Measurements from ENCODE around the gene SRP54. TPM values are rescaled to one million over a fixed set of nuclear protein-coding genes. Genes with fewer than 3 reads are reported as not detected.

SRP54 gene
- total RNA-seq, result 111 and 134 TPM in 2 replicates

DNA sequence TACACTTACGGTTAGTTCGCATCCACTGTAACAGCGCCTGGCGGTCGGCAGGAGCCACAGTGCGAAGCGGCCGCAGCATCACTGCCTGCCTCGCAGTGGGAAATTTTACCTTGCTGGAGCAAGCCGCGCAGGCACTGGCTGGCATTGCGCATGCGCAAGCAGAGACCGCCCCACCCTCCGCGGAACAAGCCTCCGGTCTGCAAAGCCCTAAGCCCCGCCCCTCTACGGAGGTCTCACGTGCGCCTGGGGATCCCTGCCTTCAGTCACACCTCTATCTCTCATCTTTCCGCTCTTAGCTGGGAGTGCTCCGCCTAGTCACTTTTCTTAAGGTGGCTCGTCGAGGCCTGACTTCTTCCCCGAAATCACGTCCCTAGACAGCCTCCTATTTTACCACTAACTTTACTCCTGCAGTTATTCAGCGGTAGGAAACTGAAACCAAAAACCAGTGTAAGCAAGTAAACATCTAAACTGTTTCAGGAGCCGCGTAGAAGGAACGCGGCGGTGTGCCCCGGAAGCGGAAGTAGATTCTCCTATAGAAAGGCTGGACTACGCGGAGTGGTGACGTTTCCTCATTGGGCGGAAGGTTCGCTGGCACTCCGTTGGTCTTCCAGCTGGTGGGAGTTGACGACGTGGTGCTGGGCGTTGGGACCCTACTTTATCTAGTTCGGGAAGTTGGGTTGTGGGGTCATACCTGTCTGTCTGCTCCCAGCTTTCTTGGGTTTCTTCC is at the start of gene SRP54:
Gene SRP54, plus strand, starts transcription at position 572 of the 727 bp plus-strand sequence. CDS start 13,718 bp downstream, outside the sequence.

GRCh38 chr14:35046048-35046750 is 63.4 kb downstream of the SRP54 start, which contains the start of gene FAM177A1:
FAM177A1 (plus strand) TSS chr14:35046272; CDS start chr14:35046464, 192 bp downstream.

Other genes starting within 250 kb of the SRP54 start
- gene BAZ1A, start 107.6 kb upstream of the SRP54 start, total RNA-seq, result 23.8 and 50.3 TPM in 2 replicates
- 53.7 and 70.6 TPM in 2 replicates for gene FAM177A1, start 63.3 kb downstream of the SRP54 start, total RNA-seq
- gene PPP2R3C, start 139.0 kb downstream of the SRP54 start, total RNA-seq, result 31.9 and 46.9 TPM in 2 replicates
- gene PRORP, start 139.6 kb downstream of the SRP54 start, total RNA-seq, result 27.6 and 35.2 TPM in 2 replicates

All from smooth muscle cell of the umbilical artery (primary cell).